ENCODE measurements around the gene NCKAP1. TPM values are rescaled to one million over a fixed set of nuclear protein-coding genes. Genes with fewer than 3 reads are reported as not detected.

NCKAP1 gene
- total RNA-seq, 1 experiment from 2014 or later, result 162 TPM

GRCh38 chr2:182918961-182919652 is 119.2 kb downstream of the NCKAP1 start:
- H3K4me1 ChIP-seq, result no peaks in the 10 kb centered on the region
- DNase-seq, result no peak
- Mint-ChIP-seq H3K4me1 (ENCODE audit: low read depth, unreplicated experiment) (no peaks in the 10 kb centered on the region), H3K27me3 (ENCODE audit: insufficient read depth, unreplicated experiment) (no peaks in the 10 kb centered on the region), H3K4me3 (ENCODE audit: unreplicated experiment) (no peak overlapping the region), H3K27ac (ENCODE audit: unreplicated experiment) (no peak overlapping the region), H3K9me3 (ENCODE audit: unreplicated experiment) (no peaks in the 10 kb centered on the region), H3K36me3 (ENCODE audit: insufficient read depth, unreplicated experiment) (peaks cover 73% of the 10 kb centered on the region)
- TF ChIP-seq CTCF (IDR thresholded peaks at IDR 0.05; ENCODE audit: insufficient read depth in 1 of 2, low read depth in 1 of 2, low read length in 1 of 2, severe bottlenecking in 1 of 2, unreplicated experiment in 1 of 2), result no peak
- no peaks in the 10 kb centered on the region for H3K9me3 ChIP-seq
- intact Hi-C loops (cut with micrococcal nuclease; ENCODE audit: unreplicated experiment), result no loop called here
- no peak overlapping the region for H3K4me3 ChIP-seq (ENCODE audit: low read depth, low read length)
- no peaks in the 10 kb centered on the region for H3K27me3 ChIP-seq (replicated peaks; ENCODE audit: control insufficient read depth, insufficient read depth, low read length)
- BruUV-seq (replicated peaks), result no TSS peak
- POLR2A ChIA-PET, result no interaction called here
- H3K36me3 ChIP-seq (ENCODE audit: control insufficient read depth, insufficient read depth, low read length), result peaks cover 1% of the 10 kb centered on the region; the same call in 1 of the 2 replicates
- CTCF ChIA-PET, result interaction anchor here (0.8 kb wide), 1 partner anchor 61 kb away, joined by 3 read pairs; no protein-coding TSS in a partner anchor

- peaks cover 1% of the 10 kb centered on the region; the same call in 1 of the 2 replicates for H3K36me3 ChIP-seq (ENCODE audit: control insufficient read depth, insufficient read depth, low read length)
- H3K9me3 Mint-ChIP-seq (ENCODE audit: unreplicated experiment), result no peaks in the 10 kb centered on the region
- CTCF ChIA-PET, result no interaction called here
Measured at GRCh38 chr2:182917924-182918323, 120.3 kb downstream of the NCKAP1 start.

GRCh38 chr2:182916417-182916816 is 121.8 kb downstream of the NCKAP1 start:
- no peak for TF ChIP-seq CTCF (IDR thresholded peaks at IDR 0.05; ENCODE audit: insufficient read depth in 1 of 2, low read depth in 1 of 2, low read length in 1 of 2, severe bottlenecking in 1 of 2, unreplicated experiment in 1 of 2)
- no peaks in the 10 kb centered on the region for H3K27me3 Mint-ChIP-seq (ENCODE audit: insufficient read depth, unreplicated experiment)
- no peaks in the 10 kb centered on the region; the same call in 1 of the 2 replicates for H3K36me3 ChIP-seq (ENCODE audit: control insufficient read depth, insufficient read depth, low read length)
- no peaks in the 10 kb centered on the region for H3K27me3 ChIP-seq (replicated peaks; ENCODE audit: control insufficient read depth, insufficient read depth, low read length)
- ChIA-PET POLR2A (no interaction called here), CTCF (no interaction called here)
- no peaks in the 10 kb centered on the region for H3K9me3 Mint-ChIP-seq (ENCODE audit: unreplicated experiment)
- intact Hi-C loops (cut with micrococcal nuclease; ENCODE audit: unreplicated experiment), result no loop called here
- H3K36me3 Mint-ChIP-seq (ENCODE audit: insufficient read depth, unreplicated experiment), result peaks cover 56% of the 10 kb centered on the region
- no peak overlapping the region for H3K4me3 Mint-ChIP-seq (ENCODE audit: unreplicated experiment)
- H3K9me3 ChIP-seq, result no peaks in the 10 kb centered on the region
- no peak overlapping the region for H3K4me3 ChIP-seq (ENCODE audit: low read depth, low read length)
- H3K27ac Mint-ChIP-seq (ENCODE audit: unreplicated experiment), result no peak overlapping the region
- H3K4me1 Mint-ChIP-seq (ENCODE audit: low read depth, unreplicated experiment), result no peaks in the 10 kb centered on the region
- H3K4me1 ChIP-seq, result no peaks in the 10 kb centered on the region
- BruUV-seq (replicated peaks), result no TSS peak
- no peak for DNase-seq

More at GRCh38 chr2:182917924-182918323, 120.3 kb downstream of the NCKAP1 start:
- Mint-ChIP-seq H3K4me3 (ENCODE audit: unreplicated experiment) (no peak overlapping the region), H3K27ac (ENCODE audit: unreplicated experiment) (no peak overlapping the region), H3K36me3 (ENCODE audit: insufficient read depth, unreplicated experiment) (peaks cover 64% of the 10 kb centered on the region), H3K4me1 (ENCODE audit: low read depth, unreplicated experiment) (no peaks in the 10 kb centered on the region), H3K27me3 (ENCODE audit: insufficient read depth, unreplicated experiment) (no peaks in the 10 kb centered on the region)
- no TSS peak for BruUV-seq (replicated peaks)
- Histone ChIP-seq H3K9me3 (no peaks in the 10 kb centered on the region), H3K4me3 (ENCODE audit: low read depth, low read length) (no peak overlapping the region), H3K27me3 (replicated peaks; ENCODE audit: control insufficient read depth, insufficient read depth, low read length) (no peaks in the 10 kb centered on the region), H3K4me1 (no peaks in the 10 kb centered on the region)
- no peak for TF ChIP-seq CTCF (IDR thresholded peaks at IDR 0.05; ENCODE audit: insufficient read depth in 1 of 2, low read depth in 1 of 2, low read length in 1 of 2, severe bottlenecking in 1 of 2, unreplicated experiment in 1 of 2)
- DNase-seq, result no peak
- POLR2A ChIA-PET, result no interaction called here
- intact Hi-C loops (cut with micrococcal nuclease; ENCODE audit: unreplicated experiment), result no loop called here

Measured in Caco-2 (cell line).